Measurements from ENCODE around the gene DUSP9.
"Not testable (repeated sequence)": the region's sequence is repeated elsewhere in the genome, so short reads cannot be mapped to it uniquely, and the experiment has no call there.

The DUSP9 gene, protein sequence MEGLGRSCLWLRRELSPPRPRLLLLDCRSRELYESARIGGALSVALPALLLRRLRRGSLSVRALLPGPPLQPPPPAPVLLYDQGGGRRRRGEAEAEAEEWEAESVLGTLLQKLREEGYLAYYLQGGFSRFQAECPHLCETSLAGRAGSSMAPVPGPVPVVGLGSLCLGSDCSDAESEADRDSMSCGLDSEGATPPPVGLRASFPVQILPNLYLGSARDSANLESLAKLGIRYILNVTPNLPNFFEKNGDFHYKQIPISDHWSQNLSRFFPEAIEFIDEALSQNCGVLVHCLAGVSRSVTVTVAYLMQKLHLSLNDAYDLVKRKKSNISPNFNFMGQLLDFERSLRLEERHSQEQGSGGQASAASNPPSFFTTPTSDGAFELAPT

DNA sequence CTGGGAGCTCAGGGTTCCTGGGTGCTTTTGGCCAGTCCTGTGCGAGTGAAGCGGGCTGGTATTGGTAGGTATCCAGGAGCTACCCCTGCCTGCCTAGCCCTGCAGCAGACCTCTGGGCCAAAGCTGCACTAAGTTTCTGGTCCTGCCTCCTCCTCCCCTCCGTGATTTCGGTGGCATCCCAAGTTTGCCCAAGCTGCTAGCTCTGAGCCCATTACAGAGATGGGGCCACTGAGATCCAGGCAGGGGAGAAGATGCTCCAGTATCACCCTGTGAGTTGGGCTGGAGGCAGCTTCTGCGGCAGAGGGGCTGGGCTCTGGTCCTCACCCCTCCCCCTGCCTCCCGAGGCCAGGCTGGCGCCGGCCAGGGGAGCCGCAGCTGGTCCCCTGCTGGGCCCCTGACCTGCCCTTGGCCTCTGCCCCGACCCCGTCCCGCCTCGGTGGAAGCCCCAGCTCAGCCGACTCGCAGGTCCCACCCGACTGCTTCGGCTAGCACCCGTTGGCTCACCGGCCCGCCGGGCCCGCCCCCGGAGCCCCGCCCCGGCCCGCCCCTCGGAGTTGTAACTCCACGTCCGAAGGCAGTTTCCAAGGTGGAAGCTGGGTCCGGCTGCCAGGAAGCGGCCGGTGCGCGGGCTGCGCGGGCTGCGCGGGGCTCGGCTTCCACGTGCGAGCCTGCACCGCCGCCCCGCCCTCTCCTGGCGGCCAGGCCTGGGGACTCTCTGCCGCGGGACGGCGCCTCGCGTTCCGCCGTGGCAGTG lies at the start of gene DUSP9:
TSS of gene DUSP9 (plus strand) at position 584 of the 754 bp plus-strand sequence. CDS start 751 bp downstream, outside the sequence.
- peak; percentile 41 for DNase-seq

GRCh38 chrX:153598541-153599191 lies 48.3 kb upstream of the DUSP9 start, which contains the start of gene CCNQ:
TSS of gene CCNQ (minus strand) at chrX:153599139. CDS start at chrX:153599073, 66 bp downstream.
- peak; percentile 33 for DNase-seq

DNA sequence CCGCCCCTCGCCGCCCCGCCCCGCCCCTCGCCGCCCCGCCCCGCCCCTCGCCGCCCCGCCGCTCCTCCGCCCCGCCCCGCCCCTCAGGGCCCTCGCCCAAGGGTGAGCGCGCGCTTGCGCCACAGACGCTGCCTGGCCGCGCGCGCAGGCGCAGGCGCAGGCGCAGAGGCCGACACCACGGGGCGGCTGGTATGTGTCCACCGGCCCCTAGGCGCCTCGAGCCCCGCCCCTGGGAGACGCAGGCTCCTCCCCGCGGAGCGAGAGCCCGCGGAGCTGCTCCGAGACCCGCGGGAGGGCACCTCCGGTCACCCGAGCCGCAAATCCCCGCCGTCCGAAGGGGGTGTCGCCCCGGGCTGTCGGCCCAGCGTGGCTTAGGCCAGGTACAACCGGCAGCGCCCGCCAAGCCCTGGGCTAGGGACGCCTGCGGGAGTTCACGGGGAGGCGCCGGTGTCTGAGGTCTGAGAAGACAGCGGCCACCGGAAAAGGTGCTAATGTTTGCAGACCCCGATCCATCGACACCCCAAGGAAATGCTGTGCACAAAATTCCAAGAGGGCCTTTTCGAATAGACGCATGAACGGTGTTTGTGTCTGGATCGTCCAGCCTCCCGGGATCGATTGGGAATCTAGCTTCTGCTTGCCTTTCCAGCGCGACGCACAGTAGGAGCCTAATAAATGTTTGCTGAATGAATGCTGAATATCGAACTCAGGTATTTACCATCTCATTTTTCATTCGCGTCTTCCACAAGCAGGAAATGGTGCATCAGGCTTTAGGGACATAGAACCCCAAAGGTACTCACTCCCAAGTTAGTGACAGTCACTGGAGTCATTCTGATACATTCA lies 47.6 kb upstream of the DUSP9 start:
- peak; percentile 83 for DNase-seq

GRCh38 chrX:153600032-153600373 lies 47.0 kb upstream of the DUSP9 start:
- peak; percentile 28 for DNase-seq

DNA sequence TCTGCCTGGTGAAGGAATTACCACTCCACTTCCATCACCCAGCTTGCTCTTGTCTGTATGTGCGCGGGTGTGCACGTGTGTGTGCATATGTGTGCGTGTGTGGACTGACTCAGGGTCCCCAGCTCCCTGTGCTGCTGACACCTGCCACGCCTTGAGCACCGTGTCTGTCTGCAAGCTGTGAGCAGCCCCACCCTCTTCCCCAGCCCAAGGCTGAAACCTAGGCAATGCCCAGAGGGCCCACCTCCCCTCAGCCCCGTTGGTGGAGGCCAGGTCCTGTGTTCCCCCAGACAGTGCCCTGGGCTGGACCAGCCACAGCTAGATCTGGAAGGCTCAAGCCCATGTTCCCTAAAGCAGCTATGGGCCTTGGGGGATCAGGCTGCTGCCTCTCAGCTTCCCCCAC lies 46.1 kb upstream of the DUSP9 start:
- no peak for DNase-seq

- no peak for DNase-seq
Observed at GRCh38 chrX:153601511-153602110, 45.4 kb upstream of the DUSP9 start.

- DNase-seq: no peak
Observed at GRCh38 chrX:153602601-153603000, 44.4 kb upstream of the DUSP9 start.

- no peak for DNase-seq
Observed at GRCh38 chrX:153603131-153603656, 43.8 kb upstream of the DUSP9 start.

- not testable (repeated sequence) for DNase-seq
Observed at GRCh38 chrX:153604666-153605380, 42.2 kb upstream of the DUSP9 start.

GRCh38 chrX:153606503-153606902 lies 40.5 kb upstream of the DUSP9 start:
- no peak for DNase-seq

DNA sequence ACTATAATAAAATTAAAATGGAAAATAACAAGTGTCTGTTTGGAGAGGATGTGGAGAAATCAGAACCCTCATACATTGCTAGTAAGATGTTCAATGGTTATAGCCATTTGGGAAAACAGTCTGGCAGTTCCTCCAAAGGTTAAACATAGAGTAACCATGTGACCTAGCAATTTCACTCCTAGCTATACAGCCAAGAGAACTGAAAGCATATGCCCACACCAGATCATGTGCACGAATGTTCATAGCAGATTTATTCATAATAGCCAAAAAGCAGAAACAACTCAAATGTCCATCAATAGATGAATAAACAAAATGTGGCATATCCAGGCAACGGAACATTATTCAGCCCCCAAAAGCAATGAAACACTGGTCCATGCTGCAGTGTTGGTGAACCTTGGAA lies 38.6 kb upstream of the DUSP9 start:
- DNase-seq: no peak

DNA sequence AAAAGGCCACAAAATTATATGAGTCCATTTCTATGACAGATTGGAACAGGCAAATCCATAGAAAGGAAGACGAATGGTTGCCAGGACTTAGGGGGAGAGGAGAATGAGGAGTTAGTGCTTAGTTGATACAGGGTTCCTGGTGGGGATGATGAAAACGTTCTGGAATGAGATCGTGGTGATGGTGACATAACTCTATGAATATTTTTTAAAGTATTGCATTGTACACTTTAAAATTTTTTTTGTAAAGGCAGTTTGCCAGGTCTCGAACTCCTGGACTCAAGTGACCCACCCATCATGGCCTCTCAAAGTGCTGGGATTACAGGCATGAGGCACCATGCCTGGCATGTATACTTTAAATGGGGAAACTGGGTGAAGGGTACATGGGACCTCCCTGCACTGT lies 38.2 kb upstream of the DUSP9 start:
- DNase-seq: peak; percentile 37

GRCh38 chrX:153609917-153610835 lies 36.8 kb upstream of the DUSP9 start:
- peak; percentile 62 for DNase-seq

DNA sequence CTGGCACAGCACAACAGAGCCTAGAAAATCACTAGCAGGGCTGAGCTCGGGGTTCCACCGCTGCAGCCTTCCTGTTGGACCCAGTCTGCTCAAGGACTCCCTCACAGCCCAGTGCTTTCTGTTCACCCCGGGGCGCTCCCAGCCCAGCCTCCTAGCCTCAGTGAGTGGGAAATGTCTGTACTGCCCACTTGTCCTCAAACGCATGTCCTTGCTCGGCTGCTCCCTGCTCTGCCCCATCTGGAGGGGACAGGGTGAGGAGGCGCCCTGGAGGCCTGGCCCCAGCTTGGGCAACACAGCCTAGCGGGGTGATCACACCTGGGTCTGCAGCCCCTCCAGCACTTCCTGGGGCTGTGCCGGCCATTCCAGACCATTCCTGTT lies 36.2 kb upstream of the DUSP9 start:
- no peak for DNase-seq

GRCh38 chrX:153611298-153612095 lies 35.5 kb upstream of the DUSP9 start:
- no peak for DNase-seq

- DNase-seq: no peak
Observed at GRCh38 chrX:153612413-153612812, 34.6 kb upstream of the DUSP9 start.

DNA sequence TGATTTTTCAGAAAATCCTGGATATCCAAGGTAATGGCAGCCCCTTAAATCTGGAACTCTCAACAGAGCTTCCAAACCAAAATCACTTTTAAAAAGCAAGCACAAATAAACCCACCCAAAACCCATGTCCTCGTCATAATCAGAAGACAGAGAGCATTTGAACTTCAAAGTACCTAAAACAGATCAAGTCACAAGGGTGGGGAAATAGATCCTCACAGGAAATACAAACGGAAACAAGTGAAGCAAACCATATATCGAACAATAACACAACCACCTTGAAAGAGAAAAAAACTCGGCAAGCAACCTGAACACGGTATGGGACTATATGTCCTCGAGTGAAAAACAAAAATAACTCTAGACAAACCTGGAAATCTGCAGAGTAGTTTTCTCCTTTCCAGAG lies 32.2 kb upstream of the DUSP9 start:
- DNase-seq: no peak

DNA sequence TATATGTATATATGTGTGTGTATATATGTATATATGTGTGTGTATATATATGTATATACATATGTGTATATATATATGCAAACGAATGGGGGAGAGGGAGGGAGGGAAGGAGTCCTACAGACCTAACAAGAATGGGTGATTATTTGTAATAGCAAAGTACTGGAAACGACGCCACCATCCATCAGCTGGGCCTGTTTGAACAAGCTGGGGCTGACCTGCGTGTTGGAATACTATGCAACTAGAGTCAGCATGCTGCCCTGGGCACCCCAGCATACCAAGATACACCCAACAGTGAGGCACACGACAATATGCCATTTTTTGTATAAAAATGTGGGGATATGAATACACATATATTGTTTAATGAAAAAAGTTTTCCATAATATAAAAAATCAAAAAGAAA lies 26.4 kb upstream of the DUSP9 start:
- DNase-seq: no peak

DNA sequence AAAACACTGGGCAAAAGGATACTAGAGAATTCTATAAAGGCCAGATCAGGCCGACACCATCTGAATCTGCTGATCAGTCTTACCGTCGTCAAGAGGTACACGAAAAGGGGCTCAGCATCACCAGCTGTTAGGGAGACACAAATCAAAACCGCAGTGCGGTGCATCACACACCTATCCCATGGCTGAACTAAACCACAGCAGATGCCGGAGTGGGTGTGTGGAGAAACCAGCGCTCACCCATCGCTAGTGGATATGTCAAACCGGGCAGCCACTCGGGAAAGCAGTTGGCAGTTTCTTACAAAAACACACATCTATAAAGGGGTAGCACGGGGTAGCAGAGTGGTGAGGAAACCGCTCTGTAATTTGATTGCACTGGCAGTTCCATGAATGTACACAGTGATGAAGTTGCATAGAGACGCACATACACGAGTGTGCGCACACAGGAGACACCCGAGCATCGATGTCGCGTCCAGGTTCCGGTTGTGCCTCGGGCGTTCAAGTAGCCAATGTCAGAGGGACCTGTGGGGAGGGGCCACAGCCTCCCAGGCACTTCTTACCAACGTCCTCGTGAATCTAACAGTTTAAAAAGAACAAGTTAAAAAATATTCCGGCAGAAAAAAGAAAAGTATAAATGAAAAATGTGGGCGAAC lies 24.9 kb upstream of the DUSP9 start:
- DNase-seq: no peak

Data from EL (cell line).